GM12875 (cell line): Measurements from ENCODE around the gene GGT5.

Source experiments
- H3K4me3 ChIP-seq: one replicate; pipeline ENCODE4 v1.5.1; 2011; ENCODE audit warnings: low read depth, low read length, control low read depth
- CTCF ChIP-seq: IDR thresholded peaks from 2 replicates; pipeline ENCODE4 v1.5.1; 2011; ENCODE audit warnings: low read depth, mild to moderate bottlenecking, control low read depth, inconsistent platforms, low read length, moderate library complexity, borderline replicate concordance; ENCODE audit not compliant: insufficient read depth

The GGT5 gene

GRCh38 chr22:24233235-24233634 is 11.6 kb downstream of the GGT5 start:
- no peak for TF ChIP-seq CTCF

GRCh38 chr22:24232725-24233124 is 12.2 kb downstream of the GGT5 start:
- no peak for TF ChIP-seq CTCF

More at GRCh38 chr22:24233235-24233634, 11.6 kb downstream of the GGT5 start:
- no peak overlapping the region for H3K4me3 ChIP-seq

GRCh38 chr22:24232124-24232523 is 12.8 kb downstream of the GGT5 start:
- no peak overlapping the region for H3K4me3 ChIP-seq
- TF ChIP-seq CTCF: no peak

More at GRCh38 chr22:24232725-24233124, 12.2 kb downstream of the GGT5 start:
- H3K4me3 ChIP-seq: no peak overlapping the region

GRCh38 chr22:24231706-24232105 is 13.2 kb downstream of the GGT5 start:
- no peak for TF ChIP-seq CTCF
- no peak overlapping the region for H3K4me3 ChIP-seq

GRCh38 chr22:24230911-24231656 is 13.8 kb downstream of the GGT5 start:
- no peak overlapping the region for H3K4me3 ChIP-seq
- peak; percentile 55; the same call in 1 of the 2 replicates for TF ChIP-seq CTCF

GRCh38 chr22:24225951-24226350 is 18.9 kb downstream of the GGT5 start:
- H3K4me3 ChIP-seq: no peak overlapping the region
- no peak for TF ChIP-seq CTCF

- TF ChIP-seq CTCF: no peak
- no peak overlapping the region for H3K4me3 ChIP-seq
Observed at GRCh38 chr22:24225044-24225601, 19.8 kb downstream of the GGT5 start.
